ENCODE measurements around the gene ZNF385C. TPM values are rescaled to one million over a fixed set of nuclear protein-coding genes. Genes with fewer than 3 reads are reported as not detected.

ZNF385C gene
- total RNA-seq, 2 donors from 2014 or later: 2.3 to 11.8 TPM

DNA sequence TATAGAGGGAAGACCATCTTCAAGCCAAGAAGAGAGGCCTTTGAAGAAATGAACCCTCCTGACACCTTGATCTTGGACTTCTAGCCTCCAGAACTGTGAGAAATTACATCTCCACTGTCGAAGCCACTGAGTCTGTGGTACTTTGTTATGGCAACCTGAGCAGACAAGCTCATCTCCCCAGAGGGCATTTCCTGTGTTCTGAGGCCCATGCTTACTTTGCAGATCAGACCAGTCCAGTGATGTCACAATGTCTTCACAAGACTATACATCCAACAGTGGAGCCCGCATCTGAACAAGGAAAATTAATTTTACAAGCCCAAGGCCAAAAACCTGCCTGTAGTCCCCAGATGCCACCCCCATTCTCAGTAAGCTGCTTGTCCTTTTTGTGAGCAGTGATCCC is 33.1 kb downstream of the ZNF385C start:
- intact Hi-C loops (cut with DNase I): loop anchor here (5.0 kb wide), 1 partner anchor 52 kb away; no protein-coding TSS in a partner anchor
- Histone ChIP-seq H3K27me3 (replicated peaks; ENCODE audit: insufficient read depth) (no peaks in the 10 kb centered on the region), H3K9me3 (no peaks in the 10 kb centered on the region), H3K27ac (no peak overlapping the region), H3K36me3 (no peaks in the 10 kb centered on the region), H3K4me1 (replicated peaks) (no peaks in the 10 kb centered on the region), H3K4me3 (no peak overlapping the region)
- TF ChIP-seq POLR2A (IDR thresholded peaks at IDR 0.05): no peak
- TF ChIP-seq POLR2AphosphoS5 (IDR thresholded peaks at IDR 0.05): no peak
- TF ChIP-seq, protein P1, sequence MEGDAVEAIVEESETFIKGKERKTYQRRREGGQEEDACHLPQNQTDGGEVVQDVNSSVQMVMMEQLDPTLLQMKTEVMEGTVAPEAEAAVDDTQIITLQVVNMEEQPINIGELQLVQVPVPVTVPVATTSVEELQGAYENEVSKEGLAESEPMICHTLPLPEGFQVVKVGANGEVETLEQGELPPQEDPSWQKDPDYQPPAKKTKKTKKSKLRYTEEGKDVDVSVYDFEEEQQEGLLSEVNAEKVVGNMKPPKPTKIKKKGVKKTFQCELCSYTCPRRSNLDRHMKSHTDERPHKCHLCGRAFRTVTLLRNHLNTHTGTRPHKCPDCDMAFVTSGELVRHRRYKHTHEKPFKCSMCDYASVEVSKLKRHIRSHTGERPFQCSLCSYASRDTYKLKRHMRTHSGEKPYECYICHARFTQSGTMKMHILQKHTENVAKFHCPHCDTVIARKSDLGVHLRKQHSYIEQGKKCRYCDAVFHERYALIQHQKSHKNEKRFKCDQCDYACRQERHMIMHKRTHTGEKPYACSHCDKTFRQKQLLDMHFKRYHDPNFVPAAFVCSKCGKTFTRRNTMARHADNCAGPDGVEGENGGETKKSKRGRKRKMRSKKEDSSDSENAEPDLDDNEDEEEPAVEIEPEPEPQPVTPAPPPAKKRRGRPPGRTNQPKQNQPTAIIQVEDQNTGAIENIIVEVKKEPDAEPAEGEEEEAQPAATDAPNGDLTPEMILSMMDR (IDR thresholded peaks at IDR 0.05): no peak
- WGBS: 70% methylated on average over 2 of the region's 2 CpGs
- no peak for DNase-seq (ENCODE audit: low spot score)

DNA sequence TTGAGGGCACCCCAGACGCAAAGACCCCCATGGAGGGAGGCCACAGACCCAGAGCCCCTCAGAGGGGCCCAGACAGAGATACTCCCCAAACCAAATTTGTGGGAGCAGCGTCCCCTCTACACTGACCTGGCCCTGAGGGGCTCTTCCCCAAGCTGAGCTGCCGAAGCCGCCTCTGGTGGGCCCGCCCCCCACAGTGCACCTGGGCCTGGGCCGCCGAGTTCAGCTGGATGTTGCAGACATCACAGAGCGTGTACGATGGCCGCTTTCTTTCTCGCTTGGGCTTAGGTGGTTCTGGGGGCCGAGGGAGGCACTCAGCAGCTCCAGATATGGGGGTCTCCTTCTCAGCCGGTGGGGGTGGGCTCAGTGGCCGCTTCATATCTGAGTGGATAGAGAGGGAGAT is 35.6 kb downstream of the ZNF385C start:
- Histone ChIP-seq H3K9me3 (no peaks in the 10 kb centered on the region), H3K27ac (no peak overlapping the region), H3K4me1 (replicated peaks) (no peaks in the 10 kb centered on the region), H3K27me3 (replicated peaks; ENCODE audit: insufficient read depth) (no peaks in the 10 kb centered on the region), H3K36me3 (no peaks in the 10 kb centered on the region), H3K4me3 (no peak overlapping the region)
- intact Hi-C loops (cut with DNase I): no loop called here
- 85% methylated on average over 13 of the region's 14 CpGs for WGBS
- TF ChIP-seq, protein P1 (IDR thresholded peaks at IDR 0.05): no peak
- TF ChIP-seq POLR2AphosphoS5 (IDR thresholded peaks at IDR 0.05): no peak
- no peak for TF ChIP-seq POLR2A (IDR thresholded peaks at IDR 0.05)
- DNase-seq (ENCODE audit: low spot score): no peak

DNA sequence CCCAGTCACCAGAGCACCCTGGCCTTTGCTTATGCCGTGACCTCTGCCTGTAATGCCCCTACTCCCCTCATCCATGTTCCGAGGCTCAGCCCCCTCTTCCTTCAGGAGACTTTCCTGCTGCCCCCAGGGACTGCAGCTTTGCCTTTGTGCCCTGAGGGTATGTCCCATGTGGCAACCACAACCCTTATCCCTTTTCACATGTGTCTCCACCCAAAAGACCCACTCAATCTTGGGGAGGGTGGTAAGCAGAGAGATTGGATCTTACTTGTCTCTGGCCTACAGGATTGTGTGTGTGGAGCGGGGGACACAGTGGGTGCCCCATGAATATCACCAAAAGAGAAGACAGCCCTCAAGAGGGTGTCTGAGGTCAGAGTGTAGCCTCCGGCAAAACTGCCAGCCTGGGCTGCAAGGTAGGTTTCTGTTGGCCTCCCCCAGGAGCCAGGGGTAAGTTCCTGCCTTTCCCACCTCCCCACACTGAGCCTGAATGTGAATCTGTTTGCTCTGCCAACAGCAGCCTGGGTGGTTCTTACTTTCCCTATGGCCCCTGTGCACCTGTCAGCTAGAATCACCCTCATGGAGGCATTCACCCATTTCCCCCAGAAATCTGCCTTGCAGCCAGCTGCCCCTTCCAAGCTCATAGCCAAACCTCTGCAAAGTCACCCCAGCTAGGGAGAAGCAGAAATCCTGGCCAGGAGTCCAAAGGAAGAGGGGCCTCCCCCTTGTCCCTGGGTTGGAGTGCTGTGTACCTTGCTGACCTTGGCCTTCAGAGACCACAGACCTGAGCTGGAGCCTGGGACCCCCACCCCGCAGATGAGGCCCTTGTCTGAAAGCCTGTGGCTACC is 36.4 kb downstream of the ZNF385C start:
- no peak for DNase-seq (ENCODE audit: low spot score)
- WGBS: 76% methylated on average over 5 of the region's 5 CpGs
- H3K27me3 ChIP-seq (replicated peaks; ENCODE audit: insufficient read depth): no peaks in the 10 kb centered on the region
- H3K36me3 ChIP-seq: no peaks in the 10 kb centered on the region
- H3K9me3 ChIP-seq: no peaks in the 10 kb centered on the region
- H3K4me3 ChIP-seq: no peak overlapping the region
- H3K4me1 ChIP-seq (replicated peaks): no peaks in the 10 kb centered on the region
- H3K27ac ChIP-seq: no peak overlapping the region
- no peak for TF ChIP-seq POLR2A (IDR thresholded peaks at IDR 0.05)
- TF ChIP-seq, protein P1 (IDR thresholded peaks at IDR 0.05): no peak
- TF ChIP-seq POLR2AphosphoS5 (IDR thresholded peaks at IDR 0.05): no peak
- intact Hi-C loops (cut with DNase I): no loop called here

DNA sequence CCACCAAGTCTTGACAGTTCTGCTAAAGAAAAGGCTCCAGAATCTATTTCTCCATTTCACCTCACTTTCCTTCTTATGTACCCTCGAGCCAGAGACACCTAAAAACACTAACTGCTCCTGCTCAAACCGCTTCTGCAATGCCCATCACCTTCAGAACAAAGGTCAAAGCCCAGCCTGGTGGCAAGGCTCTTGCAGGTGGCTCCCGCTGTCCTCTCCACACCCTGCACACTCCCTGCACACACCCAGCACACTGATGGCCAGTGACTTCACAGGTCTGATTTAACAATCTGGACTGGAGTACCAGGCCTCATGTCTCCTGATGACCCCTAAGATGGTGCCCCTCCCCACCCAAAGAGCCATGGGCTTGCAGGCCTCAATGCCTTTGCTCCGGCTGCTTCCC is 38.0 kb downstream of the ZNF385C start:
- intact Hi-C loops (cut with DNase I): no loop called here
- DNase-seq (ENCODE audit: low spot score): no peak
- H3K9me3 ChIP-seq: no peaks in the 10 kb centered on the region
- no peak overlapping the region for H3K27ac ChIP-seq
- no peaks in the 10 kb centered on the region for H3K27me3 ChIP-seq (replicated peaks; ENCODE audit: insufficient read depth)
- H3K4me3 ChIP-seq: no peak overlapping the region
- no peaks in the 10 kb centered on the region for H3K36me3 ChIP-seq
- TF ChIP-seq POLR2AphosphoS5 (IDR thresholded peaks at IDR 0.05) (no peak), POLR2A (IDR thresholded peaks at IDR 0.05) (no peak)
- TF ChIP-seq, protein P1 (IDR thresholded peaks at IDR 0.05): no peak
- 93% methylated on average over 4 of the region's 4 CpGs for WGBS
- H3K4me1 ChIP-seq (replicated peaks): no peaks in the 10 kb centered on the region

DNA sequence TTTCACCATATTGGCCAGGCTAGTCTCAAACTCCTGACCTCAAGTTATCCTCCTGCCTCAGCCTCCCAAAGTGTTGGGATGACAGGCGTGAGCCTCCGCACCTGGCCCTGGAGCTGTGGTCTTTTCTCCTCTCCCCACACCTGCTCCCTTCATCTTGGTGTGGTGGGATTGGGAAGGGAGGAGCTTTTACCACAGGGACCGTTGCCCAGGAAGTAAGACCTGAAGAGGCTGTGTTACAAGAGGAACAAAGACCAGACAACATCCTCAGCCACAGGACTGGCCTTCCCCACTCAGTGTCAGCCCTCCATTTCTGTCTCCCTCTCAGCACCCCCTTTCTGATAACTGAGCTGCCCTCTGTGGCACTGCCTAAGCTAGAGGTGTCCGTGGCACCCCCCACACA is 38.5 kb downstream of the ZNF385C start:
- Histone ChIP-seq H3K4me3 (no peak overlapping the region), H3K9me3 (no peaks in the 10 kb centered on the region), H3K27ac (no peak overlapping the region), H3K36me3 (no peaks in the 10 kb centered on the region), H3K27me3 (replicated peaks; ENCODE audit: insufficient read depth) (no peaks in the 10 kb centered on the region), H3K4me1 (replicated peaks) (no peaks in the 10 kb centered on the region)
- intact Hi-C loops (cut with DNase I): no loop called here
- no peak for DNase-seq (ENCODE audit: low spot score)
- 79% methylated on average over 4 of the region's 4 CpGs for WGBS
- TF ChIP-seq POLR2AphosphoS5 (IDR thresholded peaks at IDR 0.05) (no peak), POLR2A (IDR thresholded peaks at IDR 0.05) (no peak)
- TF ChIP-seq, protein P1 (IDR thresholded peaks at IDR 0.05): no peak

All from prostate gland (tissue), 2 donors.